Pulmonary artery endothelial cell (primary cell): ENCODE data around the gene KRTAP4-16. TPM values are rescaled to one million over a fixed set of nuclear protein-coding genes. Genes with fewer than 3 reads are reported as not detected.

Source experiments
- total RNA-seq: library from RNA; depleted of rRNA; stranded (reverse); fragments of >200 nt; gene quantifications from 2 replicates; pipeline ENCODE4 v1.2.3, GENCODE V29; 2014

The KRTAP4-16 gene
- total RNA-seq, 1 donor from 2014 or later: not detected

Other genes starting within 250 kb of the KRTAP4-16 start
- not detected in 2 replicates for gene KRT12, start 235.0 kb downstream of the KRTAP4-16 start, total RNA-seq
- not detected in 2 replicates for gene KRT20, start 217.0 kb downstream of the KRTAP4-16 start, total RNA-seq
- gene KRT23, start 164.6 kb downstream of the KRTAP4-16 start, total RNA-seq: not detected in 2 replicates
- not detected in 2 replicates for gene KRT39, start 135.3 kb downstream of the KRTAP4-16 start, total RNA-seq
- not detected in 2 replicates for gene KRT40, start 117.9 kb downstream of the KRTAP4-16 start, total RNA-seq
- not detected in 2 replicates for gene KRTAP3-3, start 108.0 kb downstream of the KRTAP4-16 start, total RNA-seq
- not detected in 2 replicates for gene KRTAP3-2, start 102.3 kb downstream of the KRTAP4-16 start, total RNA-seq
- gene KRTAP3-1, start 93.1 kb downstream of the KRTAP4-16 start, total RNA-seq: not detected in 2 replicates
- gene KRTAP1-5, start 75.0 kb downstream of the KRTAP4-16 start, total RNA-seq: not detected in 2 replicates
- gene KRTAP1-4, start 72.0 kb downstream of the KRTAP4-16 start, total RNA-seq: not detected in 2 replicates
- not detected in 2 replicates for gene KRTAP1-3, start 67.3 kb downstream of the KRTAP4-16 start, total RNA-seq
- not detected in 2 replicates for gene KRTAP1-1, start 60.8 kb downstream of the KRTAP4-16 start, total RNA-seq
- not detected in 2 replicates for gene KRTAP2-1, start 54.9 kb downstream of the KRTAP4-16 start, total RNA-seq
- gene KRTAP2-2, start 47.0 kb downstream of the KRTAP4-16 start, total RNA-seq: not detected in 2 replicates
- gene KRTAP2-3, start 42.1 kb downstream of the KRTAP4-16 start, total RNA-seq: not detected in 2 replicates
- gene KRTAP2-4, start 36.3 kb downstream of the KRTAP4-16 start, total RNA-seq: not detected in 2 replicates
- gene KRTAP4-7, start 18.1 kb downstream of the KRTAP4-16 start, total RNA-seq: not detected in 2 replicates
- not detected in 2 replicates for gene KRTAP4-8, start 4.1 kb downstream of the KRTAP4-16 start, total RNA-seq
- not detected in 2 replicates for gene KRTAP4-9, start 3.2 kb upstream of the KRTAP4-16 start, total RNA-seq
- gene KRTAP4-11, start 16.2 kb upstream of the KRTAP4-16 start, total RNA-seq: not detected in 2 replicates
- not detected in 2 replicates for gene KRTAP4-12, start 22.0 kb upstream of the KRTAP4-16 start, total RNA-seq
- not detected in 2 replicates for gene KRTAP4-6, start 38.3 kb upstream of the KRTAP4-16 start, total RNA-seq
- not detected in 2 replicates for gene KRTAP4-5, start 47.6 kb upstream of the KRTAP4-16 start, total RNA-seq
- not detected in 2 replicates for gene KRTAP4-4, start 58.5 kb upstream of the KRTAP4-16 start, total RNA-seq
- not detected in 2 replicates for gene KRTAP4-3, start 66.0 kb upstream of the KRTAP4-16 start, total RNA-seq
- gene KRTAP4-2, start 76.0 kb upstream of the KRTAP4-16 start, total RNA-seq: not detected in 2 replicates
- not detected in 2 replicates for gene KRTAP4-1, start 82.7 kb upstream of the KRTAP4-16 start, total RNA-seq
- gene KRTAP9-1, start 87.7 kb upstream of the KRTAP4-16 start, total RNA-seq: not detected in 2 replicates
- not detected in 2 replicates for gene KRTAP9-2, start 124.4 kb upstream of the KRTAP4-16 start, total RNA-seq
- not detected in 2 replicates for gene KRTAP9-3, start 130.2 kb upstream of the KRTAP4-16 start, total RNA-seq
- gene KRTAP9-8, start 135.8 kb upstream of the KRTAP4-16 start, total RNA-seq: not detected in 2 replicates
- not detected in 2 replicates for gene KRTAP9-4, start 147.5 kb upstream of the KRTAP4-16 start, total RNA-seq
- gene KRTAP9-9, start 153.2 kb upstream of the KRTAP4-16 start, total RNA-seq: not detected in 2 replicates
- not detected in 2 replicates for gene KRTAP9-6, start 163.2 kb upstream of the KRTAP4-16 start, total RNA-seq
- gene KRTAP9-7, start 173.5 kb upstream of the KRTAP4-16 start, total RNA-seq: not detected in 2 replicates
- not detected in 2 replicates for gene KRTAP29-1, start 200.6 kb upstream of the KRTAP4-16 start, total RNA-seq
- not detected in 2 replicates for gene KRTAP16-1, start 207.1 kb upstream of the KRTAP4-16 start, total RNA-seq
- not detected in 2 replicates for gene KRTAP17-1, start 213.5 kb upstream of the KRTAP4-16 start, total RNA-seq
- gene KRT33A, start 248.6 kb upstream of the KRTAP4-16 start, total RNA-seq: not detected in 2 replicates